Lower lobe of right lung (tissue), 2 donors: ENCODE data around the gene CCDC28B. TPM values are rescaled to one million over a fixed set of nuclear protein-coding genes. Genes with fewer than 3 reads are reported as not detected.

Source experiments
- ATAC-seq, 2 donors: fragments of 200-7000 bp; cut with Tn5 transposase; one replicate each; pipeline ENCODE4 v1.9.1; 2020 to 2022; ENCODE audit warnings: mild to moderate bottlenecking in 2 of 2, moderate library complexity in 2 of 2
- DNase-seq: peaks from one replicate; pipeline ENCODE4 v3.0.0-alpha.2; 2020
- H3K27ac ChIP-seq: fragments of 200-600 bp; one replicate; pipeline ENCODE4 v1.8.0; 2022
- H3K27me3 ChIP-seq: fragments of 200-600 bp; one replicate; pipeline ENCODE4 v1.8.0; 2022; ENCODE audit warnings: low read depth
- H3K36me3 ChIP-seq: fragments of 200-600 bp; one replicate; pipeline ENCODE4 v1.8.0; 2022; ENCODE audit warnings: mild to moderate bottlenecking
- H3K4me1 ChIP-seq: fragments of 200-600 bp; one replicate; pipeline ENCODE4 v1.8.0; 2022
- H3K4me3 ChIP-seq: fragments of 200-600 bp; one replicate; pipeline ENCODE4 v1.8.0; 2022; ENCODE audit warnings: mild to moderate bottlenecking
- H3K9me3 ChIP-seq: fragments of 200-600 bp; one replicate; pipeline ENCODE4 v1.8.0; 2022
- intact Hi-C: fragments of 100-400 bp; cut with DNase I; formaldehyde crosslinking; loops from one replicate; pipeline ENCODE4 v1.11.0; 2022
- total RNA-seq: library from RNA; stranded (reverse); fragmentation: NEBNext Ultra II Directional; extraction: Animal tissue kit (Norgen Biotek cat#: 25700); gene quantifications from one replicate; pipeline ENCODE4 v1.2.1, GENCODE V29; 2021
- TF ChIP-seq, protein P1 (sequence below): fragments of 200-600 bp; IDR thresholded peaks from one replicate; pipeline ENCODE4 v1.8.0; 2022; ENCODE audit warnings: antibody characterized with exemption, mild to moderate bottlenecking
- donor health status: DM: no; HTN: yes; CAD: no; lungs with severe emphysema.

CCDC28B gene
- total RNA-seq, 1 donor from 2014 or later, result 3.3 TPM

DNA sequence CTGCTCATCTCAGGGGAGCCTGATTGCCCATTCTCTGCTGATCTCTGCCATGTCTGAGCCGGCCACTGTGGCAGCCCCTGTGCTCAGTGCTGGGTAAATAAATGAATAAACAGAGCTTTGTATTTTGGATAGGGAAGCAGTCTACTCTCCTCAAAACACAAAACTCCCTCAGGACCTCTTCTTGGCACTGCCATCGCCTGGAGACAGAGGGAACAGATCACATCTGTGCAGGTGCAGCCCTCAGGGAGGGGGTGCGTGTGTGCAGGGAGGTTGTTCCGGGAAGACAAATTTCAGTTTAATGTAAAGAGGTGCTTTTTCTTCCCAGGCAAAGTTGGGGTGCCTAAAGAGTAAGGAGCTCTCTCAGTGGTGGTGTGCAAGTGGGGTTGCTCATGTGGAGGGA, 38.9 kb downstream of the CCDC28B start:
- TF ChIP-seq, protein P1, sequence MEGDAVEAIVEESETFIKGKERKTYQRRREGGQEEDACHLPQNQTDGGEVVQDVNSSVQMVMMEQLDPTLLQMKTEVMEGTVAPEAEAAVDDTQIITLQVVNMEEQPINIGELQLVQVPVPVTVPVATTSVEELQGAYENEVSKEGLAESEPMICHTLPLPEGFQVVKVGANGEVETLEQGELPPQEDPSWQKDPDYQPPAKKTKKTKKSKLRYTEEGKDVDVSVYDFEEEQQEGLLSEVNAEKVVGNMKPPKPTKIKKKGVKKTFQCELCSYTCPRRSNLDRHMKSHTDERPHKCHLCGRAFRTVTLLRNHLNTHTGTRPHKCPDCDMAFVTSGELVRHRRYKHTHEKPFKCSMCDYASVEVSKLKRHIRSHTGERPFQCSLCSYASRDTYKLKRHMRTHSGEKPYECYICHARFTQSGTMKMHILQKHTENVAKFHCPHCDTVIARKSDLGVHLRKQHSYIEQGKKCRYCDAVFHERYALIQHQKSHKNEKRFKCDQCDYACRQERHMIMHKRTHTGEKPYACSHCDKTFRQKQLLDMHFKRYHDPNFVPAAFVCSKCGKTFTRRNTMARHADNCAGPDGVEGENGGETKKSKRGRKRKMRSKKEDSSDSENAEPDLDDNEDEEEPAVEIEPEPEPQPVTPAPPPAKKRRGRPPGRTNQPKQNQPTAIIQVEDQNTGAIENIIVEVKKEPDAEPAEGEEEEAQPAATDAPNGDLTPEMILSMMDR, result no peak
- peaks cover 6% of the 10 kb centered on the region for H3K36me3 ChIP-seq
- H3K27ac ChIP-seq, result no peak overlapping the region
- peaks cover 35% of the 10 kb centered on the region for H3K4me1 ChIP-seq
- intact Hi-C loops, result no loop called here
- no peak for ATAC-seq
- no peaks in the 10 kb centered on the region for H3K9me3 ChIP-seq
- H3K27me3 ChIP-seq, result no peaks in the 10 kb centered on the region
- peak overlapping the region; percentile 63 for H3K4me3 ChIP-seq
- DNase-seq, result no peak

DNA sequence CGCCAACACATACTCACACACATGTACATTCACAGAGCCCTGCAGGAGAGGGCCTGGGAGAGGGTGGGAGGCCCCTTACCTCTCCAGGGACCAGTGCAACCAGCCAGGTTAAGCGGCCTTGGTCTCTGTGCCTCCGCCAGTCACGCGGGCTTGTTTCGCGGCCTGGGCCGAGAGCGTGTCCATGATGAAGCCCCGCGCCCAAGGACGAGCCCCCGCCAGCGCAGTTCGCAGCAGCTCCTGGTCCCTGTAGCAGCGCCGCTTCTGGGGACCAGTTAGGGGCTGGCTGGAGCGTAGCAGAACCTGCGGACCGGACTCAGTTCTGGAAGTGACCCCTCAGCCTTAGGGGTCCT, 39.4 kb downstream of the CCDC28B start:
- no peaks in the 10 kb centered on the region for H3K9me3 ChIP-seq
- H3K27me3 ChIP-seq, result no peaks in the 10 kb centered on the region
- peaks cover 2% of the 10 kb centered on the region for H3K36me3 ChIP-seq
- H3K4me1 ChIP-seq, result peaks cover 35% of the 10 kb centered on the region
- intact Hi-C loops, result no loop called here
- DNase-seq (no peak), ATAC-seq (no peak)
- H3K27ac ChIP-seq, result peak overlapping the region; percentile 76
- TF ChIP-seq, protein P1, result no peak
- peak overlapping the region; percentile 63 for H3K4me3 ChIP-seq

DNA sequence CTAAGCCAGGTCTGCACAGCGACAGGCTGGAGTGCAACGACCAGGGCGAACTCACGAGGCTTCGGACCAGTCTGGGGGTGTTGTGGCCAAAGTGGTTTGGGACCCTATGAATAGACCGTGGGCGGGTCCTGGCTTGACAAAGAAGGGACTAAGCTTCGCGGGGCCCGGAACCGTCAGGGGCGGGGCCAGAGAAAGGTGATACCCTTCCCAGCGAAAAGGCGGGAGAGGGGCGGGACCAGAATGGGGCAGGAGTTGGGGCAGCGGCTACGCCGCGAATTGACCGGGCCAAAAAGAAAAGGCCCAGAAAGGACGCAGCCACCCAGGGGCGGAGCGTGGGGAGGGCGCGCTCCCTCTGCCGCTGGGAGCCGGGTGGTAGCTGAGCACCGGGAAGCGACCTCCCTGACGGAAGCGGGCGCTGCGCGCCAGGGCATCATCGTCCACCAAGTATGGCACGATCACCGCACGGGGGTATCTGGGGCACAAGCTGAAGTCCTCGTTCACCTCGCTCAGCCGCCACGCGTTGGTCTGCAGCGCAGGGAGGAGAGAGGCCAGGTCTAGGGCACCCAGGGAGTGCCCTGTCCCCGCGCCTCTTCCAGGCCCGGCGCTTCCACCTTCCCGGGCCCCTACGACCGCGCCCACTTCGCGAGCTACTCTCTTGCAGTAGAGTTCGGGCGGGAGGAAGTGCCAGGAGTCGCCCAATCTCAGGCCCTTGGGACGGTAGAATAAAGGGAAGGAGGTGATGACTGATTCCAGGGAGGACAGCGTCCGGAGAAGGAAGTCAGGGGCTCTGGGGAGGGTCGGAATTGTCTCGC, 40.0 kb downstream of the CCDC28B start:
- H3K4me1 ChIP-seq, result peaks cover 35% of the 10 kb centered on the region
- H3K36me3 ChIP-seq, result no peaks in the 10 kb centered on the region
- peak; percentile 75 for DNase-seq
- H3K9me3 ChIP-seq, result no peaks in the 10 kb centered on the region
- H3K27me3 ChIP-seq, result no peaks in the 10 kb centered on the region
- intact Hi-C loops, result no loop called here
- ATAC-seq, result peak; percentile 84 to 87
- TF ChIP-seq, protein P1, result peak; percentile 38
- peak overlapping the region; percentile 76 for H3K27ac ChIP-seq
- peak overlapping the region; percentile 63 for H3K4me3 ChIP-seq

DNA sequence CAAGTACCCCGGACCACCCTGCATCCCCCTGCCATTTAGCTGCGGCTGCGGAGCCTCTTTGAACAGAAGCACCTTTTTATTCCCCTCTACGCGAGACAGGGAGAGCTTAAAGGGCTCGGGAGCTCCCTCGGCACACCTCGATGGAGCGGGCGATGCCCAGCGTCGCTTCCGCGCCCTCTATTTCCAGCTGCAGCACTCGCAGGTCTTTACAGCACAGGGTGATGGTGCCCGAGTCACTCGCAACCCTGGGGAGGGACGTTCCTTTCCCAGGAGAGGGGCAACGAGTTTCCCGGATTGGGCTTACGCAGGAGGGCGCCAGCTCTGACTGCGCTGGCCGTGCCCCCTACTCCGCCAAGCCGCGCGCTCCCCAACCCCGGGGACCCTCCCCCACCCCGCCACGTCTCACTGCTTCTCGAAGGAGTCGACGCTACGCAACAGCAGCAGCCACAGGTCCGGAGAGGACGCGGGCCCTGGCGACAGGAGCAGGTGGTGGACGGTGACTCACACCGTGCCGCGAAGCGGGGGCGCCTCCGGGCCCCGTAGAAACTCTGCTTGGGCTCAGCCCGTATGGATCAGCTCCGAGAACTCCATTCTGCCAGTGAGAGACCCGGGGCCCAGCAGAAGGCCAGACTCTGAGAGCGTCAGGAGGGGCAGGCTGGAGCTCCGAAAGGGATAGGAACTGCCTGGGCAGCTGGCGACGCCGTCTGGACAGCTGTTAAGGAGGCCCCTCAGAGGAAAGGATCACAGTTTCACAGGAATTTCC, 40.8 kb downstream of the CCDC28B start:
- H3K36me3 ChIP-seq, result no peaks in the 10 kb centered on the region
- ATAC-seq, result peak; percentile 67 to 82
- H3K27me3 ChIP-seq, result no peaks in the 10 kb centered on the region
- intact Hi-C loops, result no loop called here
- H3K27ac ChIP-seq, result peak overlapping the region; percentile 76
- peaks cover 39% of the 10 kb centered on the region for H3K4me1 ChIP-seq
- peak; percentile 64 for DNase-seq
- TF ChIP-seq, protein P1, result no peak
- H3K4me3 ChIP-seq, result peak overlapping the region; percentile 63
- no peaks in the 10 kb centered on the region for H3K9me3 ChIP-seq

DNA sequence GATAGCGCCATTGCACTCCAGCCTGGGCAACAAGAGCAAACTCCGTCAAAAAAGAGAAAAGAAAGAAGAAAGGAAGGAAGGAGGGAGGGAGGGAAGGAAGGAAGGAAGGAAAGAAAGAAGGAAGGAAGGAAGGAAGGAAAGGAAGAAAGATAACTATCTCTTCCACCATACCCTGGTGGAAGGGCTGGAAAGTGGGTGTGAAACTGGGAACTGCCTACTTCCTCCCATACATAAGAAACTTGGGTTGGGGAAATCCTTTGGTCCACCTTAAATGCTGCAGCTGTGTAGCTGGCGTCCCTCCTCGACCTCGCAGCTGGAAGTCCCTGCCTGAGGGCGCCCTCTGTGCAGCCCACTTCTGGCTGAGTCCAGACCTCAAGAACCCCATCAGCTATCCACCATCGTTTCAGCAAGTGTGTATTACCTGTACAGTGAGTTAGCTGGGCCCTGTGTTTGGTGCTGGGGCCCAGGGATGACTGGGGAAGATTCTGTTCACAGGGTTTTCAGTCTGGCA, 42.0 kb downstream of the CCDC28B start:
- Histone ChIP-seq H3K27me3 (no peaks in the 10 kb centered on the region), H3K4me3 (peak overlapping the region; percentile 30), H3K27ac (peak overlapping the region; percentile 24), H3K4me1 (peaks cover 49% of the 10 kb centered on the region), H3K9me3 (no peaks in the 10 kb centered on the region), H3K36me3 (no peaks in the 10 kb centered on the region)
- ATAC-seq (no peak), DNase-seq (no peak)
- TF ChIP-seq, protein P1, result no peak
- intact Hi-C loops, result no loop called here
